ENCODE measurements around the gene CDKAL1. TPM values are rescaled to one million over a fixed set of nuclear protein-coding genes. Genes with fewer than 3 reads are reported as not detected.

The CDKAL1 gene
- total and polyA plus RNA-seq, 2 of the 8 experiments (the other 6 are each of a cell fraction or from before 2014, with no cell fraction given) = 8.4 to 24.6 TPM

DNA sequence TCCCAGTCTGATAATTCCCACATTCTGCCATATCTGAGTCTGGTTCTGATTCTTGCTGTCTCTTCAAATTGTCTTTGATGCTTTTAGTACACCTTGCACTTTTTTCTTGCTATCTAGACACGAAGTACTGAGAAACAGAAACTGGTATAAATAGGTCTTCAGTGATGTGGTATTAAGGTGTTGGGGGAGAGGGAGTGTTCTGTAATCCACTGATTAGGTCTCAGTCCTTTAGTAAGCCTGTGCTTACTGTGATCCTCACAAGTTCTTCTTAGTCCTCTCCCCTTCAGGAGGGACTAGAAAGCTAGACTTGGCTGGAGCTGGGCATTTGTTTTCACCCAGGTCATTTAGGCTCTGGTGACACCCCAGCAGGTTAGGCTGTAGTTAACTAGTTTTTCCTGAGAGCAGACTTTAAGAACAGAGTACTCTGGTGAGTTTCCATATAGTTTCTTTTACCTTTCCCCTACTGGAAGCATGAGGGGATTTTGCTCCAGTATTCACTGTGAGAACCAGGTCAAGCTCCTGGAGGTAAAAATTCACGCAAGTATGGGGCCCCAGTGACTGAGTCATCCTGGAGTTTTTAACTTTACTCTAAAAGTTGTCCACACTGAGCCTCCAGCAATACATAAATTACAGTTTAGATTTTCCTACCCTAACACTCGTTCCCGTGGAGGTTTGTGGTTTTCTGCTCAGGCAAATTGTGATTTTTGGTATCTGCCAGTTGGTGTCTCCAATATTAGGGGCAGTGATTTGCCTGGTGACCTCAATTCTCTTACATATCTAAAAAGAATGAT is 154.6 kb downstream of the CDKAL1 start (continued):
- TF ChIP-seq SP1 (IDR thresholded peaks at IDR 0.05; ENCODE audit: low read depth, low read length) (no peak), SP4 (IDR thresholded peaks at IDR 0.05; ENCODE audit: low read length) (no peak), NRF1 (IDR thresholded peaks at IDR 0.05; ENCODE audit: low read depth, low read length) (no peak), KDM1A (IDR thresholded peaks at IDR 0.05; ENCODE audit: borderline replicate concordance, low read length) (no peak), GABPA (IDR thresholded peaks at IDR 0.05; ENCODE audit: borderline replicate concordance, insufficient read depth, low read length) (no peak), SAP30 (IDR thresholded peaks at IDR 0.05; ENCODE audit: insufficient read depth, insufficient replicate concordance, low read length) (no peak)

Data from H1 (cell line).